ENCODE results near the gene LDLR.
A peak's percentile ranks its signal among the peaks of the same experiment; 100 is the strongest.
"Not testable (repeated sequence)": the region's sequence is repeated elsewhere in the genome, so short reads cannot be mapped to it uniquely, and the experiment has no call there.

Gene LDLR

GRCh38 chr19:11108746-11109145 lies 19.5 kb downstream of the LDLR start:
- DNase-seq: no peak

- no peak for DNase-seq
These were observed 22.0 kb downstream of the LDLR start for GRCh38 chr19:11111117-11111770.

- DNase-seq: no peak
These were observed 22.5 kb downstream of the LDLR start for GRCh38 chr19:11111771-11112144.

- no peak for DNase-seq
These were observed 24.0 kb downstream of the LDLR start for GRCh38 chr19:11113140-11113708.

GRCh38 chr19:11115042-11115441 lies 25.8 kb downstream of the LDLR start:
- no peak for DNase-seq

GRCh38 chr19:11115895-11116446 lies 26.7 kb downstream of the LDLR start:
- DNase-seq: no peak

- no peak for DNase-seq
These were observed 27.2 kb downstream of the LDLR start for GRCh38 chr19:11116507-11116906.

GRCh38 chr19:11121963-11122362 lies 32.7 kb downstream of the LDLR start:
- DNase-seq: not testable (repeated sequence)

GRCh38 chr19:11123114-11123513 lies 33.9 kb downstream of the LDLR start:
- DNase-seq: no peak

- not testable (repeated sequence) for DNase-seq
These were observed 34.9 kb downstream of the LDLR start for GRCh38 chr19:11124157-11124556.

GRCh38 chr19:11125994-11126685 lies 36.9 kb downstream of the LDLR start:
- DNase-seq: peak; percentile 52 to 54

GRCh38 chr19:11127905-11128304 lies 38.6 kb downstream of the LDLR start:
- no peak for DNase-seq

- DNase-seq: peak; percentile 50 to 55
These were observed 41.7 kb downstream of the LDLR start for GRCh38 chr19:11130824-11131455.

GRCh38 chr19:11131471-11131870 lies 42.2 kb downstream of the LDLR start:
- DNase-seq: no peak

GRCh38 chr19:11136400-11137101 lies 47.3 kb downstream of the LDLR start:
- DNase-seq: no peak

GRCh38 chr19:11137542-11138384 lies 48.5 kb downstream of the LDLR start:
- DNase-seq: peak; percentile 93 to 96

- peak in 1 of 2 experiments; percentile 38 for DNase-seq
These were observed 49.5 kb downstream of the LDLR start for GRCh38 chr19:11138601-11139300.

- DNase-seq: not testable (repeated sequence)
These were observed 50.8 kb downstream of the LDLR start for GRCh38 chr19:11140023-11140538.

GRCh38 chr19:11140896-11141295 lies 51.6 kb downstream of the LDLR start:
- DNase-seq: no peak

- no peak for DNase-seq
These were observed 52.8 kb downstream of the LDLR start for GRCh38 chr19:11141937-11142527.

All from NCI-H2081 (cell line).